Measurements from ENCODE around the gene GCN1.

Gene GCN1

GRCh38 chr12:120144215-120144614, 50.3 kb downstream of the GCN1 start:
- Histone ChIP-seq H4K20me1 (ENCODE audit: insufficient read depth) (no peaks in the 10 kb centered on the region), H3K27me3 (ENCODE audit: insufficient read depth, low read depth) (no peaks in the 10 kb centered on the region), H2AFZ (ENCODE audit: low read depth) (no peak overlapping the region), H3K4me1 (ENCODE audit: low read depth, poor library complexity, severe bottlenecking) (peaks cover 19% of the 10 kb centered on the region), H3K4me3 (IDR thresholded peaks at IDR 0.05; ENCODE audit: insufficient read depth, low read depth, low read length) (no peak overlapping the region), H3K27ac (no peak overlapping the region), H3K4me2 (no peak overlapping the region), H3K36me3 (ENCODE audit: insufficient read depth) (no peaks in the 10 kb centered on the region), H3K9ac (no peak overlapping the region), H3K79me2 (ENCODE audit: insufficient read depth, low read depth) (no peaks in the 10 kb centered on the region)
- no peak for TF ChIP-seq CTCF (conservative IDR thresholded peaks at IDR 0.05; ENCODE audit: low read depth, low read length)

- H3K4me2 ChIP-seq: no peak overlapping the region
- H3K36me3 ChIP-seq (ENCODE audit: insufficient read depth): no peaks in the 10 kb centered on the region
- TF ChIP-seq CTCF (conservative IDR thresholded peaks at IDR 0.05; ENCODE audit: low read depth, low read length): no peak
- H3K79me2 ChIP-seq (ENCODE audit: insufficient read depth, low read depth): no peaks in the 10 kb centered on the region
- no peaks in the 10 kb centered on the region for H3K27me3 ChIP-seq (ENCODE audit: insufficient read depth, low read depth)
- no peak overlapping the region for H3K27ac ChIP-seq
- H3K9ac ChIP-seq: no peak overlapping the region
- H3K4me3 ChIP-seq (IDR thresholded peaks at IDR 0.05; ENCODE audit: insufficient read depth, low read depth, low read length): no peak overlapping the region
- H2AFZ ChIP-seq (ENCODE audit: low read depth): no peak overlapping the region
- no peaks in the 10 kb centered on the region for H4K20me1 ChIP-seq (ENCODE audit: insufficient read depth)
- peaks cover 5% of the 10 kb centered on the region for H3K4me1 ChIP-seq (ENCODE audit: low read depth, poor library complexity, severe bottlenecking)
Observed at GRCh38 chr12:120142231-120142877, 52.2 kb downstream of the GCN1 start.

- Histone ChIP-seq H3K79me2 (ENCODE audit: insufficient read depth, low read depth) (no peaks in the 10 kb centered on the region), H3K27me3 (ENCODE audit: insufficient read depth, low read depth) (no peaks in the 10 kb centered on the region), H2AFZ (ENCODE audit: low read depth) (no peak overlapping the region), H4K20me1 (ENCODE audit: insufficient read depth) (no peaks in the 10 kb centered on the region), H3K4me1 (ENCODE audit: low read depth, poor library complexity, severe bottlenecking) (peaks cover 10% of the 10 kb centered on the region), H3K36me3 (ENCODE audit: insufficient read depth) (no peaks in the 10 kb centered on the region), H3K4me3 (IDR thresholded peaks at IDR 0.05; ENCODE audit: insufficient read depth, low read depth, low read length) (no peak overlapping the region), H3K27ac (no peak overlapping the region), H3K4me2 (no peak overlapping the region), H3K9ac (no peak overlapping the region)
- no peak for TF ChIP-seq CTCF (conservative IDR thresholded peaks at IDR 0.05; ENCODE audit: low read depth, low read length)
Observed at GRCh38 chr12:120141336-120141735, 53.2 kb downstream of the GCN1 start.

GRCh38 chr12:120140603-120141002, 53.9 kb downstream of the GCN1 start:
- H3K9ac ChIP-seq: no peak overlapping the region
- H3K4me1 ChIP-seq (ENCODE audit: low read depth, poor library complexity, severe bottlenecking): peaks cover 17% of the 10 kb centered on the region
- no peaks in the 10 kb centered on the region for H3K27me3 ChIP-seq (ENCODE audit: insufficient read depth, low read depth)
- no peaks in the 10 kb centered on the region for H3K36me3 ChIP-seq (ENCODE audit: insufficient read depth)
- TF ChIP-seq CTCF (conservative IDR thresholded peaks at IDR 0.05; ENCODE audit: low read depth, low read length): no peak
- H3K79me2 ChIP-seq (ENCODE audit: insufficient read depth, low read depth): no peaks in the 10 kb centered on the region
- no peak overlapping the region for H3K4me2 ChIP-seq
- no peak overlapping the region for H3K4me3 ChIP-seq (IDR thresholded peaks at IDR 0.05; ENCODE audit: insufficient read depth, low read depth, low read length)
- H4K20me1 ChIP-seq (ENCODE audit: insufficient read depth): no peaks in the 10 kb centered on the region
- no peak overlapping the region for H2AFZ ChIP-seq (ENCODE audit: low read depth)
- no peak overlapping the region for H3K27ac ChIP-seq

All from KMS-11 (cell line).